Effector CD8-positive, alpha-beta T cell (primary cell): Measurements from ENCODE around the gene MPPED1.

ENCODE experiments used
- DNase-seq: peaks from one replicate; lab custom pipeline; 2025; lab: John Stamatoyannopoulos, UW

The MPPED1 gene

DNA sequence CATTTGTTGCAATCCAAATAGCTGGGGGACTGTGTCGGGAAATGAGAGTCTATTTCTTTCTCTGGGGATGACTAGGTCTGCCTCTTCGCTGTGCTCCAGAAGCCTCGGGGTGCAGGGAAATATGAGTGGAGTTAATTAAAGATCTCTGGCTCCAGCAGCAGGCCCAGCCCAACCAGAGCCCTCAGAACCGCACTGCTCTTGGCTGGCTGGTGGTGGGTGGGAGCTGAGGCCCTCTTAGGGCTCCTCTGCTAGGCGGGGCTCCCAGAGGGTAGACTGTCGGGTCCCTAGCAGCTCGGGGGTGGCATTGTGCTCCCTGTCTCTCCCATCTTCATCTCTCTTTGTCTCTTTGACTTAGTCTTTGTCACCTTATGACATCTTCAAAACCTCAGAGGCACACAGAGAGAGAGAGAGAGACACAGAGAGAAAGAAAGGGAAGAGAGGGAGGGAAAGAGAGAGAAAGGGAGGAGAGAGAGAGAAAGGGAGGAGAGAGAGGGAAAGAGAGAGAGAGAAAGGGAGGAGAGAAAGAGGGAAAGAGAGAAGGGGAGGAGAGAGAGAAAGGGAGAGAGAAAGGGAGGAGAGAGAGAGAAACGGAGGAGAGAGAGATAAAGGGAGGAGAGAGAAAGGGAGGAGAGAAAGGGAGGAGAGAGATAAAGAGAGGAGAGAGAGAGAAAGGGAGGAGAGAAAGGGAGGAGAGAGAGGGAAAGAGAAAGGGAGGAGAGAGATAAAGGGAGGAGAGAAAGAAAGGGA lies 20.2 kb downstream of the MPPED1 start:
- no peak for DNase-seq

- no peak for DNase-seq
Measured at GRCh38 chr22:43432883-43433415, 21.1 kb downstream of the MPPED1 start.

- no peak for DNase-seq
Measured at GRCh38 chr22:43433451-43434274, 21.8 kb downstream of the MPPED1 start.

GRCh38 chr22:43434275-43434927 lies 22.6 kb downstream of the MPPED1 start:
- no peak for DNase-seq

GRCh38 chr22:43434928-43435311 lies 23.1 kb downstream of the MPPED1 start:
- no peak for DNase-seq

DNA sequence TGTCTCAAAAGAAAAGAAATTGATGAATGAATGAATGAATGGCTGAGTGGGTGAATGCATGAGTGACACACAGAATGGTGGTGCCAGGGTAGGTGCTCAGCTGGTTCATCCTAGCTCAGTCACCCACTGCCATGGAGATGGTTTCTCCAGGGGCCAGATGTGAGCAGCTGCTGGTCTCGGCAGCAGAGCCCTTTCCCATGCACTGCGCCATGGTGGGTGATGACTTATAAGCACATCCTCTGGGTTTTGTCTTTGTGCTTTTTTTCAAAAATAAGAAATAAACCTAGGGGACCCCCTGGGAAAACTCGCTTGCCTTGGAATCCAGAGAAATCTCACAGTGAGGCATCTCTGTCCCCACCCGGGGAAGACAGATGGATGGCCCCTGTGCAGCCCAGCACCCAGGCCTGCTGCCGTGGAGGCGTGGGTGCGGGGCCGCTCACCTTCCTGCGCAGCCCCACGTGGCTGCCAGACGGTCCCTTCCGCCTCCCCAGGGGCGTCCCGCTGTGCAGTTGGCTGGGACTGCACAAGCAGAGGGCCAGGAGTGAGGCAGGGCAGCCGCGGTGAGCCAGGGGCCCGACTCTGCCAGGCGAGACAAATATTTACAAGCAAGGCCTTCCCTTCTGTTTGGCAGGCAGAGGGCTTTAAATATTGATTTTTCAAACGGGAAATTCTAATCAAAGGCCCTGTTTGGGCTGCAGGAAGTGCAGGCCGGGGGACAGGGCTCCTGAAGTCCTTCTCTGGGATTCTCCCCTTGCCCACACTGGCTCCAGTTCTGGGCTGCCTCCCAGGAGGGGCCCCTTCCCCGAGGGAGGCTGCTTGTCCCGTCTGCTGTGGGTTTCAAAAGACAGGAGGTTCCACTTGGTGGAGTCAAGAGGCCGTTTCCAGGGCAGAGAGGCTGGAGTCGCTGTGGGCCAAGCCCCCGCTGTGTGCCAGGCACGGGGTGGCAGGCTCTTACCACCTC lies 24.3 kb downstream of the MPPED1 start:
- DNase-seq, result no peak

- DNase-seq, result no peak
Measured at GRCh38 chr22:43436868-43437267, 25.1 kb downstream of the MPPED1 start.

- DNase-seq, result no peak
Measured at GRCh38 chr22:43437871-43438475, 26.2 kb downstream of the MPPED1 start.

DNA sequence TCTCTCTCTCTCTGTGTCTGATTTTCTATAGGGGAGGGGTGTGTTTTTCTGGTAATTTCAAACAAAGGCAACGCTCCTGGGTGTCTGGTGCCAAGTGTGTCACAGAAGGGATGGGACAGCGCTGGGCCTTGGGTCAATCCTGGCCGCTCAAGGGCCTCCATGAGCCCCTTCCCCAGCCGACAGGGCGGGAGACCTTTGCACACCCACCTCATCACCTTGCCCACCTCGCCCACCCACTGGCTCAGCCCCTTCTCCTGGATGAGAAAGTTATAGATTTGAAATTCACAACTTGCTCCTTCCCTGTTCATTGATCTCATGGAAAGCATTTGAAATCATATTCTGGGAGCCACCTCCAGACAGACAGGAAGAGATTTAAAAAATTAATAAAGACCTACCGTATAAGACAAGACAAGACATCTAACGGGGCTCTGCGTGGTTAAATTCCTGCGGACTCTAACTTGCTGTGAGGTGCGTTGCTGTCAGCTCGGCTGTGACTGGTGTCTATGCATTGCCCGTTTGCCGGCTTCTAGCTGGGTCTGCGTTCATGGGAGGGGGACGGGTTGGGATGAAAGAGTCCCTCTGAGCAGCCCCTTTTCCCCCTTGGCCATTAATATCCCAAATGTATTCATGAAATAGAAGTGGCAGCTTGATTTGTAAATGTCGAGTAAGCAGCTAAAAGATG lies 27.0 kb downstream of the MPPED1 start:
- no peak for DNase-seq

GRCh38 chr22:43439368-43440103 lies 27.7 kb downstream of the MPPED1 start:
- no peak for DNase-seq

- no peak for DNase-seq
Measured at GRCh38 chr22:43440104-43440387, 28.2 kb downstream of the MPPED1 start.

DNA sequence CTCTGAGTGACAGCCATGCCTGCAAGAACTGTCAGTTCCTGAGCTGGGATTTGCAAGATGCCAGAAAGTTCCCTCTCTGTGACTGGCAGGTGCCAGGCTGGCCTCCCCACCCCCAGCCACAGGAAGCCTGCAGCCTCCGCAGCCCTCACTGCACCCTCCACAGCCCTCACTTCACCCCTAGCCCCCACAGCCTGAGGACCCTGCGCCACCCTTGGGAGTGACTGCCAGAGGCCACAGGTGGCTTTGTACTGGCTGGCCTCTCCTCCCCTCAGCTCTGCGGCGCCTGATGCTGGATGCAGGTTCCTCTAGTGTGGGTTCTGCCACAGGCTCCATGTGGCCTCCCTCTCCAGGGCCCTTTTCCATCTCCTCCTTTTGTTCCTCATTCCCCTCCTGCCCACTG lies 28.7 kb downstream of the MPPED1 start:
- no peak for DNase-seq

GRCh38 chr22:43441216-43441615 lies 29.4 kb downstream of the MPPED1 start:
- DNase-seq, result no peak

DNA sequence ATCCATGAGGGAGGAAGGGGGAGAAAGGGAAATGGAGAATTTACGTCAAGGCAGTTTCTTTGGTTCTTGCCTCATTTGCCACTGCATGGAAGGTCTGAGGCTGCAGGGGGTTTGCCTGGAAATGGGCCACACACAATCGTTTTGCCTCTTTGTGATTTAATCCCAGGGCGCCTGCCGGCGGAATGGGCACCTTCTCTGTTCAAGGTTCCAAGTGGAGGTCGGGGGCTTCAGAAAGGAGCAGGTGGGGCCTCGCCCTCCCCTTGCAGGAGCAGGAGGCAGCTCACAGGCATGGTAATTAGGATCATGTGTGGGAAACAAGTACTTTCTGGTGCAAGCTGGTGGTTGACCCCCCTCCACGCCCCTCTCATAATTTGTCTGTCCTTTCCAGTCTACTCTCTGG lies 29.9 kb downstream of the MPPED1 start:
- DNase-seq, result no peak

GRCh38 chr22:43442386-43443151 lies 30.8 kb downstream of the MPPED1 start:
- no peak for DNase-seq

GRCh38 chr22:43443152-43443471 lies 31.3 kb downstream of the MPPED1 start:
- DNase-seq, result no peak

DNA sequence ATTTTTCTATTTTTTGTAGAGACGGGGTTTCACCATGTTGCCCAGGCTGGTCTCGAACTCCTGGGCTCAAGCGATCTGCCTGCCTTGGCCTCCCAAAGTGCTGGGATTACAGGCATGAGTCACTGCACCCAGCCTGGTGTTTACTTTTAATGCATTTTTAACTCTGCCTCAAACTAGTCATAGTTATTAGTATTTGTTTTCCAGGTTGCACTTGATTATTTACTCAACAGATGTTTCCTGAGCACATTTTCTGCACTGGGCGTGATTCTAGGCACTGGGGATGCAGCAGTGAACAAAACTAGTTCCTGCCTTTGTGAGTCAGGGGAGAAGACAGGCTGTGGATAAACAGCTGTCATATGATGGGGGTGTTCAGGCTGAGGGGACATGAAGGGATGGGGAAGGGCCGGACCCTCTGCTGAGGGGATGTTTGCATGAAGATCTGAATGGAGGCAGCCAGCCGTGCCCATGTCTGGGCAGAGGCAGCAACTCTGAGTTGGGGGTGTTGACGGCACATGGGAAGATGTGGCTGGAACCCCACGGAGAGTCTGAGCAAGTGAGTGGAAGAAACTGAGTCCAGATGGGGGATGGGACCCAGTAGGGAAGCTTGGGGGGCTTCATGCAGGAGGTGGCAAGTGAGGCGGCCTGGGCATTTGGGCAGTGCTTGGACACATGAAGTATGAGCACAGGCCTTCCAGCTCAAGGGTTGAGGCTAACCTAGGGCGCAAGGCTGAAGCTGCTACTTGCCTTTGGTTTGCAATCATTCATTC lies 34.4 kb downstream of the MPPED1 start:
- no peak for DNase-seq

DNA sequence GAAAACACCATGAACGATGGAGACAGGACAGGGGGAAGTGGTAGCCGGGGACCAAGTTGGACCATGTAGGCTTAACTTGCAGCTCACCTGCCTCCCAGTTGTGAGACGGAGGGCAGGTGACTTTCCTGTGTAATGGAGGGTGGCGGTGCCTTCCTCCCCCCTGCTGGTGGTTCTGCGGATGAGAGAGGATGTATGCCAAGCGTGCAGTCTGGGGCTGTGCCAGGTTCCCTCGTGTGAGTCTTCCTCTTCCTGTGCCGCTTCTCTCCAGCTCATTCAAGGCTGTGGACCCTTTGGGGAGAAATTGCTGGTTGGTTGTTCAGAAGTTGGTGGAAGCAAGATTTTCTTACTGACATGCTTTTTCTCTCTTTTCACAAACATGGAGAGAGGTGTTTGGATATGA lies 35.1 kb downstream of the MPPED1 start:
- DNase-seq, result no peak

- no peak for DNase-seq
Measured at GRCh38 chr22:43447380-43447779, 35.6 kb downstream of the MPPED1 start.
